ENCODE results near the gene PRLH. TPM values are rescaled to one million over a fixed set of nuclear protein-coding genes. Genes with fewer than 3 reads are reported as not detected.

PRLH gene
- total and polyA plus RNA-seq, 2 of the 13 experiments (the other 11 are each of a cell fraction or from before 2014, with no cell fraction given), result not detected

DNA sequence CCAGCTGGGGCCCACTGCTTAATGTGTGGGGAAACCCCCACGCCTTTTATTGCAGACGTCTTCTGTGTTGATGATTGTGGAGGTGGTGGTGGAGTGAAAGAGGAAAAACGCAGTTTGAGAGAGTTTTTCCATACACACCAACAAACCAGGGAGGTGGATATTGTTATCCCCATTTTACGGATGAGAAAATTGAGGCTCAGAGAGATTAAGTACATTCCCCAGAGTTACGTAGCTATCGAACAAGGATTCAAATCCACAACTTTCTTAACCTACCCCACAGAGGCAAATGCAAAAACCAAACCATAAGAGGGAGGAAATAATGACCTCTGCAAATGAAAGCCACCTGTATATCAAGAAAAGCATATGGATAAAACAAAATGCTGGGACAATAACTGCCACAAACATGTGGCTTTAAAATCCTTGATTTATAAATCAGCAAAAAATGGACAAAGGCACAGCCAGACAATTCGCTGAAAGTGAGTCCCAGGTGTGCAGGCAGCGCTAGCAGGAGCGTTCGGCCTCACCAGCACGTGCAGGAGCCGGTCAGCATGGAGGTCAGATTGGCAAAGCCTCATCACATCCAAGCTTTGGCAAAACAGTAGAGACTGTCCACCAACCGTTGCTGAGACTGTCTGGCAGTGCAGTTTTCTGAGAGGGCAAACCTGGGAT is 36.8 kb downstream of the PRLH start (continued):
- TF ChIP-seq ZNF350 (CRISPR knock-in tag; IDR thresholded peaks at IDR 0.05; ENCODE audit: borderline replicate concordance, low read depth) (no peak), YEATS4 (CRISPR knock-in tag; IDR thresholded peaks at IDR 0.05; ENCODE audit: borderline replicate concordance) (0 out of 2 replicates have a peak, but pooled peaks have one; percentile 9), NR2F1 (CRISPR knock-in tag; IDR thresholded peaks at IDR 0.05) (no peak), ZNF530 (CRISPR knock-in tag; IDR thresholded peaks at IDR 0.05; ENCODE audit: low read depth) (no peak), NR2F6 (IDR thresholded peaks at IDR 0.05) (no peak), NR2F6 (CRISPR knock-in tag; IDR thresholded peaks at IDR 0.05) (no peak), GATAD1 (CRISPR knock-in tag; IDR thresholded peaks at IDR 0.05) (no peak), MBNL3 (CRISPR knock-in tag; conservative IDR thresholded peaks at IDR 0.05) (no peak), KDM5B (CRISPR knock-in tag; IDR thresholded peaks at IDR 0.05; ENCODE audit: borderline replicate concordance) (peak; percentile 40; the same call in 1 of the 2 replicates), ZNF12 (CRISPR knock-in tag; IDR thresholded peaks at IDR 0.05) (no peak), CHD4 (IDR thresholded peaks at IDR 0.05; ENCODE audit: borderline replicate concordance, low read length) (0 out of 2 replicates have a peak, but pooled peaks have one; percentile 79), RFX3 (CRISPR knock-in tag; IDR thresholded peaks at IDR 0.05) (no peak), ZNF737 (CRISPR knock-in tag; IDR thresholded peaks at IDR 0.05; ENCODE audit: borderline replicate concordance) (no peak), ZBTB1 (CRISPR knock-in tag; IDR thresholded peaks at IDR 0.05; ENCODE audit: borderline replicate concordance) (no peak), ZNF160 (CRISPR knock-in tag; IDR thresholded peaks at IDR 0.05) (no peak)
- TF ChIP-seq, protein P1, sequence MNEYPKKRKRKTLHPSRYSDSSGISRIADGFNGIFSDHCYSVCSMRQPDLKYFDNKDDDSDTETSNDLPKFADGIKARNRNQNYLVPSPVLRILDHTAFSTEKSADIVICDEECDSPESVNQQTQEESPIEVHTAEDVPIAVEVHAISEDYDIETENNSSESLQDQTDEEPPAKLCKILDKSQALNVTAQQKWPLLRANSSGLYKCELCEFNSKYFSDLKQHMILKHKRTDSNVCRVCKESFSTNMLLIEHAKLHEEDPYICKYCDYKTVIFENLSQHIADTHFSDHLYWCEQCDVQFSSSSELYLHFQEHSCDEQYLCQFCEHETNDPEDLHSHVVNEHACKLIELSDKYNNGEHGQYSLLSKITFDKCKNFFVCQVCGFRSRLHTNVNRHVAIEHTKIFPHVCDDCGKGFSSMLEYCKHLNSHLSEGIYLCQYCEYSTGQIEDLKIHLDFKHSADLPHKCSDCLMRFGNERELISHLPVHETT (CRISPR knock-in tag; conservative IDR thresholded peaks at IDR 0.05), result no peak
- TF ChIP-seq, protein P2, sequence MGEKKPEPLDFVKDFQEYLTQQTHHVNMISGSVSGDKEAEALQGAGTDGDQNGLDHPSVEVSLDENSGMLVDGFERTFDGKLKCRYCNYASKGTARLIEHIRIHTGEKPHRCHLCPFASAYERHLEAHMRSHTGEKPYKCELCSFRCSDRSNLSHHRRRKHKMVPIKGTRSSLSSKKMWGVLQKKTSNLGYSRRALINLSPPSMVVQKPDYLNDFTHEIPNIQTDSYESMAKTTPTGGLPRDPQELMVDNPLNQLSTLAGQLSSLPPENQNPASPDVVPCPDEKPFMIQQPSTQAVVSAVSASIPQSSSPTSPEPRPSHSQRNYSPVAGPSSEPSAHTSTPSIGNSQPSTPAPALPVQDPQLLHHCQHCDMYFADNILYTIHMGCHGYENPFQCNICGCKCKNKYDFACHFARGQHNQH (CRISPR knock-in tag; IDR thresholded peaks at IDR 0.05), result no peak
- TF ChIP-seq, protein P3, sequence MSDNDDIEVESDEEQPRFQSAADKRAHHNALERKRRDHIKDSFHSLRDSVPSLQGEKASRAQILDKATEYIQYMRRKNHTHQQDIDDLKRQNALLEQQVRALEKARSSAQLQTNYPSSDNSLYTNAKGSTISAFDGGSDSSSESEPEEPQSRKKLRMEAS (IDR thresholded peaks at IDR 0.05), result peak; percentile 65; the same call in 1 of the 2 replicates
- TF ChIP-seq, protein P4, sequence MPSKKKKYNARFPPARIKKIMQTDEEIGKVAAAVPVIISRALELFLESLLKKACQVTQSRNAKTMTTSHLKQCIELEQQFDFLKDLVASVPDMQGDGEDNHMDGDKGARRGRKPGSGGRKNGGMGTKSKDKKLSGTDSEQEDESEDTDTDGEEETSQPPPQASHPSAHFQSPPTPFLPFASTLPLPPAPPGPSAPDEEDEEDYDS (CRISPR knock-in tag; IDR thresholded peaks at IDR 0.05), result no peak; the same call in 1 of the 2 replicates
- TF ChIP-seq, protein P5, sequence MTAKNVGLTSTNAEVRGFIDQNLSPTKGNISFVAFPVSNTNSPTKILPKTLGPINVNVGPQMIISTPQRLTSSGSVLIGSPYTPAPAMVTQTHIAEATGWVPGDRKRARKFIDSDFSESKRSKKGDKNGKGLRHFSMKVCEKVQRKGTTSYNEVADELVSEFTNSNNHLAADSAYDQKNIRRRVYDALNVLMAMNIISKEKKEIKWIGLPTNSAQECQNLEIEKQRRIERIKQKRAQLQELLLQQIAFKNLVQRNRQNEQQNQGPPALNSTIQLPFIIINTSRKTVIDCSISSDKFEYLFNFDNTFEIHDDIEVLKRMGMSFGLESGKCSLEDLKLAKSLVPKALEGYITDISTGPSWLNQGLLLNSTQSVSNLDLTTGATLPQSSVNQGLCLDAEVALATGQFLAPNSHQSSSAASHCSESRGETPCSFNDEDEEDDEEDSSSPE (CRISPR knock-in tag; IDR thresholded peaks at IDR 0.05), result no peak
- TF ChIP-seq, protein P6, sequence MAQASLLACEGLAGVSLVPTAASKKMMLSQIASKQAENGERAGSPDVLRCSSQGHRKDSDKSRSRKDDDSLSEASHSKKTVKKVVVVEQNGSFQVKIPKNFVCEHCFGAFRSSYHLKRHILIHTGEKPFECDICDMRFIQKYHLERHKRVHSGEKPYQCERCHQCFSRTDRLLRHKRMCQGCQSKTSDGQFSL (CRISPR knock-in tag; IDR thresholded peaks at IDR 0.05), result no peak
- TF ChIP-seq, protein P7, sequence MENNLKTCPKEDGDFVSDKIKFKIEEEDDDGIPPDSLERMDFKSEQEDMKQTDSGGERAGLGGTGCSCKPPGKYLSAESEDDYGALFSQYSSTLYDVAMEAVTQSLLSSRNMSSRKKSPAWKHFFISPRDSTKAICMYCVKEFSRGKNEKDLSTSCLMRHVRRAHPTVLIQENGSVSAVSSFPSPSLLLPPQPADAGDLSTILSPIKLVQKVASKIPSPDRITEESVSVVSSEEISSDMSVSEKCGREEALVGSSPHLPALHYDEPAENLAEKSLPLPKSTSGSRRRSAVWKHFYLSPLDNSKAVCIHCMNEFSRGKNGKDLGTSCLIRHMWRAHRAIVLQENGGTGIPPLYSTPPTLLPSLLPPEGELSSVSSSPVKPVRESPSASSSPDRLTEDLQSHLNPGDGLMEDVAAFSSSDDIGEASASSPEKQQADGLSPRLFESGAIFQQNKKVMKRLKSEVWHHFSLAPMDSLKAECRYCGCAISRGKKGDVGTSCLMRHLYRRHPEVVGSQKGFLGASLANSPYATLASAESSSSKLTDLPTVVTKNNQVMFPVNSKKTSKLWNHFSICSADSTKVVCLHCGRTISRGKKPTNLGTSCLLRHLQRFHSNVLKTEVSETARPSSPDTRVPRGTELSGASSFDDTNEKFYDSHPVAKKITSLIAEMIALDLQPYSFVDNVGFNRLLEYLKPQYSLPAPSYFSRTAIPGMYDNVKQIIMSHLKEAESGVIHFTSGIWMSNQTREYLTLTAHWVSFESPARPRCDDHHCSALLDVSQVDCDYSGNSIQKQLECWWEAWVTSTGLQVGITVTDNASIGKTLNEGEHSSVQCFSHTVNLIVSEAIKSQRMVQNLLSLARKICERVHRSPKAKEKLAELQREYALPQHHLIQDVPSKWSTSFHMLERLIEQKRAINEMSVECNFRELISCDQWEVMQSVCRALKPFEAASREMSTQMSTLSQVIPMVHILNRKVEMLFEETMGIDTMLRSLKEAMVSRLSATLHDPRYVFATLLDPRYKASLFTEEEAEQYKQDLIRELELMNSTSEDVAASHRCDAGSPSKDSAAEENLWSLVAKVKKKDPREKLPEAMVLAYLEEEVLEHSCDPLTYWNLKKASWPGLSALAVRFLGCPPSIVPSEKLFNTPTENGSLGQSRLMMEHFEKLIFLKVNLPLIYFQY (CRISPR knock-in tag; IDR thresholded peaks at IDR 0.05; ENCODE audit: borderline replicate concordance), result no peak
